ENCODE results near the gene NBPF1. TPM values are rescaled to one million over a fixed set of nuclear protein-coding genes. Genes with fewer than 3 reads are reported as not detected.

Gene NBPF1
- 5.2 and 6.2 TPM in 2 replicates for total RNA-seq

GRCh38 chr1:16613185-16614147 is at the start of gene NBPF1:
Gene NBPF1 (minus strand): TSS chr1:16613564.

GRCh38 chr1:16514107-16515055 is 99.0 kb downstream of the NBPF1 start, which contains the start of gene RNU1-1:
Gene RNU1-1 (minus strand): TSS chr1:16514285.

Other genes with a start within 250 kb of the NBPF1 start
- 56.5 and 68.5 TPM in 2 replicates for gene SZRD1, start 246.3 kb downstream of the NBPF1 start, total RNA-seq
- gene SPATA21, start 176.1 kb downstream of the NBPF1 start, total RNA-seq = not detected in 2 replicates
- 73.7 and 86.0 TPM in 2 replicates for gene NECAP2, start 172.8 kb downstream of the NBPF1 start, total RNA-seq
- gene RNU1-1, start 99.3 kb downstream of the NBPF1 start, total RNA-seq = under 0.01 TPM in 2 replicates
- gene RNU1-3, start 53.4 kb upstream of the NBPF1 start, total RNA-seq = under 0.01 TPM in 2 replicates
- gene RNU1-4, start 127.0 kb upstream of the NBPF1 start, total RNA-seq = under 0.01 TPM in 2 replicates